ENCODE measurements around the gene PARVB.

Gene PARVB

DNA sequence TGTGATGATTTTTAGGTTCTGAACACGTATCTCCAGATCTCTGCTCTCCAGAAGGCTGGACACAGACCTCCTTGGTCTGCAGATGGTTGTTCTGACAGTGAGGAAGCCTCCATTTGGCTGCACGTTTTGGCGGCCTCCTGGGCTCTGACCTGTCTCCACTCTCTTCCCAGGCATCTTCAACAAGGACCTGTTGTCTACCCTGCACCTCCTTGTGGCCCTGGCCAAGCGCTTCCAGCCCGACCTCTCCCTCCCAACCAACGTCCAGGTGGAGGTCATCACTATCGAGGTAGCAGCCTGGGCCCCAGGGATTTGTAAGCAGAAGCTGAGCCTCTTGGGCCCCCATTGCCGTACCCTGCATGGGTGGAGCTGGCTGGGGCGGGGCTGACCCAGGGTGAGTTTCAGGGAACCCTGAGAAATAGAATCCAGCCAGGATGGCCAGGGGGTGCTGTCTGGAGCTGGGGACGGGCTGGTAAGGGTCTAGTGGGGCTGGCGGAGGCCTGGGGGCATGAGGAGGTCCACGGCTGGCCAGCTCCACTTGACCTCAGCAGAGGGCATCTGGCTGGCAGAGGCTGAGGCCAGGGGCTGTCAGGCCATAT lies 166.4 kb downstream of the PARVB start:
- TF ChIP-seq, protein P1, sequence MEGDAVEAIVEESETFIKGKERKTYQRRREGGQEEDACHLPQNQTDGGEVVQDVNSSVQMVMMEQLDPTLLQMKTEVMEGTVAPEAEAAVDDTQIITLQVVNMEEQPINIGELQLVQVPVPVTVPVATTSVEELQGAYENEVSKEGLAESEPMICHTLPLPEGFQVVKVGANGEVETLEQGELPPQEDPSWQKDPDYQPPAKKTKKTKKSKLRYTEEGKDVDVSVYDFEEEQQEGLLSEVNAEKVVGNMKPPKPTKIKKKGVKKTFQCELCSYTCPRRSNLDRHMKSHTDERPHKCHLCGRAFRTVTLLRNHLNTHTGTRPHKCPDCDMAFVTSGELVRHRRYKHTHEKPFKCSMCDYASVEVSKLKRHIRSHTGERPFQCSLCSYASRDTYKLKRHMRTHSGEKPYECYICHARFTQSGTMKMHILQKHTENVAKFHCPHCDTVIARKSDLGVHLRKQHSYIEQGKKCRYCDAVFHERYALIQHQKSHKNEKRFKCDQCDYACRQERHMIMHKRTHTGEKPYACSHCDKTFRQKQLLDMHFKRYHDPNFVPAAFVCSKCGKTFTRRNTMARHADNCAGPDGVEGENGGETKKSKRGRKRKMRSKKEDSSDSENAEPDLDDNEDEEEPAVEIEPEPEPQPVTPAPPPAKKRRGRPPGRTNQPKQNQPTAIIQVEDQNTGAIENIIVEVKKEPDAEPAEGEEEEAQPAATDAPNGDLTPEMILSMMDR (conservative IDR thresholded peaks at IDR 0.05; ENCODE audit: control insufficient read depth, insufficient read depth, low read depth, low read length): no peak
- no peak overlapping the region for H3K4me3 ChIP-seq (ENCODE audit: control insufficient read depth, low read depth, low read length)
- no peak for DNase-seq (ENCODE audit: low read depth)

DNA sequence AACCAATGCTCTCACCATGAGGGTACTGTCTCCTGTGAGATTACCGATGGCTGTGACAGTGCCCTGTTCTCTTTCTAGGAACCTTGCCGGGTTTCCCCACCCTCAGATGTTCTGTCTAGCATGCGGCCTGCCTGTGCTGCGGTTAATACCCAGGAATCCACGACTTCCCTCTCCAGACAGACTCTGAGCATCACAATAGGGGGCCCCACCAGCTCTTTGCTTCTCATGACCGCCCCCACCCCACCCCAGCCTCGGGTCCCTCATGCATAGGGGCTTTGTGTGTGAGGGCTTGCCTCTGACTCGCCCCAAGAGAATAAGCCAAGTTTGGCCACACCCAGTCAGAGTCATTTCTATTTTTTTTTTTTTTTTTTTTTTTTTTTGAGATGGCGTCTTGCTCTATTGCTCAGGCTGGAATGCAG lies 166.9 kb downstream of the PARVB start:
- DNase-seq (ENCODE audit: low read depth): peak; percentile 9
- TF ChIP-seq, protein P1 (conservative IDR thresholded peaks at IDR 0.05; ENCODE audit: control insufficient read depth, insufficient read depth, low read depth, low read length): no peak
- no peak overlapping the region for H3K4me3 ChIP-seq (ENCODE audit: control insufficient read depth, low read depth, low read length)

DNA sequence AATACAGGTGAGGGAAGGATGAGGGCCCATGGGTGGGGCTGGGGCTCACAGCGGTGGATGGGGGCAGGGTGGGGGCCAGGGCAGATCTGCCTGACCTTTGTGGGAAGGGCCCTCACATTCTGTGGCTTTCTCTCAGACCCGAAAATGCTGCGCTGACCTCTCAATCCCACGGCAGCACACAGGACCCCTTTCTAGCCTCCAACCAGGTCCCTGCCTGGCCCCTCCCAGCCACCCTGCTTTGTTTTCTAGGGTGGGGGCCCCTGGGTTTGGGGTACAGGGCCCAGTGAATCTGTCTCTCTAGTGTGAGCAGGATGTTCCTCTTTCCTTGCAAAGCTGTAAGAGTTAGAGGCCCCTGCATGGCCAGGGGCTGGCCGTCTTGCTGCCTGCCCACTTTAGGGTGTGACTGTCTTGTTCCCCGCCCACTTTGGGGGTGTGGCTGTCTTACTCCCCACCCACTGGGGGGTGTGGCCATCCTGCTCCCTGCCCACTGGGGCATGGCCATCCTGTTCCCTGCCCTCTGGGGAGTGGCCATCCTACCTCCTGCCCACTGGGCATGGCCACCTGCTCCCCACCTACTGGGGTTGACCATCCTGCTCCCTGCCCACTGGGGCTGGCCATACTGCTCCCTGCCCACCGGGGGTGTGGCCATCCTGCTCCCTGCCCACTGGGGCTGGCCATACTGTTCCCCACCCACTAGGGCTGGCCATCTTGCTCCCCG lies 168.2 kb downstream of the PARVB start:
- H3K4me3 ChIP-seq (ENCODE audit: control insufficient read depth, low read depth, low read length): no peak overlapping the region
- TF ChIP-seq, protein P1 (conservative IDR thresholded peaks at IDR 0.05; ENCODE audit: control insufficient read depth, insufficient read depth, low read depth, low read length): no peak
- peak; percentile 27 for DNase-seq (ENCODE audit: low read depth)

DNA sequence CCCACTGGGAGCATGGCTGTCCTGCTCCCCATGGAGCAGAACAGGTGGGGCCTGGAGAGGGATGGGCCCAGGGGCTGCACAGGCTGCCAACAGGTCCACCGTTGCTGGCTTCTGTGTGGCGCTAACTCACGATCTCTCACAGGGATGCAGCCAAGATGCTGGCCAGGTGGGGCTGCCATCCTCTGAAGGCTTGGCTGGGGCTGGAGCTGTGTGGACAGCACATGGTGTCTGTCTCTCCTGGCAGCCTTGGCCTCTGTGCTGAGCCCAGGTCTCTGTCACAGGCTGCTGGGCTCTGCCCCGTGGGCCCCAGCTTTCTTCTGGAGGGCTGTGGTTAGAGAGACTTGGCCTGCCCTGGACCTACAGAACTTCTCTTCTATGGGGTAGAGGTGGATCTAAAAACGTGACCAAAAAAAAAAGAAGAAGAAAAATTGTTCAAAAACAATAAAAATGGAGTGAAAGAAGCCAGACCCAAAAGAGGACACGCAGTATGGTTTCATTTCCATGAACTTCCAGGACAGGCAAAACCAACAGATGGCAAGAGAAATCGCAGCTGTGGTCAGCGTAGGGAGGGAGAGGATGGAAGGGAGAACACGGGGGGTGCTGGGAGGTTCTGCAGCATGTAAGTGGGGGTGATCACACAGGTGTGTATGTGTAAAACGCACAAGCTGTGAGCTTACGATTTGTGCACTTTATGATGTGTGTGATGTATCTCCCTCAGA lies 168.9 kb downstream of the PARVB start:
- TF ChIP-seq, protein P1 (conservative IDR thresholded peaks at IDR 0.05; ENCODE audit: control insufficient read depth, insufficient read depth, low read depth, low read length): no peak
- no peak for DNase-seq (ENCODE audit: low read depth)
- no peak overlapping the region for H3K4me3 ChIP-seq (ENCODE audit: control insufficient read depth, low read depth, low read length)

DNA sequence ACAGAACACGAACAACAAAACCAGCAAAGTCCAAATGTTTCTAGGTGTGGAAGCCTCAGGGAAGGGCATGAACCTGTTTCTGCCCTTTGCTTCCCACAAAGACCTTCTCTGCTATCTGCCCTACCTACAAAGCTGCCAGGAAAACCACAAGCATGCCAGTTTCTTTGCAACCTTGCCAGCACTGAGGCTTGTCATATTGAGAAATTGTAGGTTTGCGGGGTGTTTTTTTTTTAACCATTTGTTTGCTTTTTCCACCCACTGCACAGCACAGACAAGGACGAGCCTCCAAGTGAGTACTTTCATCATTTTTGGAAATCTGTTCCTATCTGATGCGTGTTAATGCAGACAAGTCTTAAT lies 169.4 kb downstream of the PARVB start:
- H3K4me3 ChIP-seq (ENCODE audit: control insufficient read depth, low read depth, low read length): no peak overlapping the region
- DNase-seq (ENCODE audit: low read depth): no peak
- TF ChIP-seq, protein P1 (conservative IDR thresholded peaks at IDR 0.05; ENCODE audit: control insufficient read depth, insufficient read depth, low read depth, low read length): no peak

DNA sequence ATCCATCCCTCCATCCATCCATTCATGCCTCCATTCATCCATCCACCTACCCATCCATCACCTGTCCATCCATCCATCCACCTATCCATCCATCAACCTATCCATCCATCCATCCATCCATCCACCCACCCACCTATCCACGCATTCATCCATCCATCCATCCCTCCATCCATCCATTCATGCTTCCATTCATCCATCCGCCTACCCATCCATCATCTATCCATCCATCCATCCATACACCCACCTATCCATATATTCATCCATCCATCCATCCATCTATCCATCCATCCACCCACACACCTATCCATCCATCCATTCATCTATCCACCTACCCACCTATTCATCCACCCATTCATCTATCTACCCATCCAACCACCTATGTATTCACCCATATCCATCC lies 170.5 kb downstream of the PARVB start:
- TF ChIP-seq, protein P1 (conservative IDR thresholded peaks at IDR 0.05; ENCODE audit: control insufficient read depth, insufficient read depth, low read depth, low read length): no peak
- no peak for DNase-seq (ENCODE audit: low read depth)
- H3K4me3 ChIP-seq (ENCODE audit: control insufficient read depth, low read depth, low read length): no peak overlapping the region

All from fibroblast of mammary gland (primary cell).